ENCODE data around the gene MAP4K4. TPM values are rescaled to one million over a fixed set of nuclear protein-coding genes. Genes with fewer than 3 reads are reported as not detected.

The MAP4K4 gene
- polyA plus RNA-seq, 1 donor (not counting 4 experiments of a cell fraction or from before 2014, with no cell fraction given) = 84.1 TPM

DNA sequence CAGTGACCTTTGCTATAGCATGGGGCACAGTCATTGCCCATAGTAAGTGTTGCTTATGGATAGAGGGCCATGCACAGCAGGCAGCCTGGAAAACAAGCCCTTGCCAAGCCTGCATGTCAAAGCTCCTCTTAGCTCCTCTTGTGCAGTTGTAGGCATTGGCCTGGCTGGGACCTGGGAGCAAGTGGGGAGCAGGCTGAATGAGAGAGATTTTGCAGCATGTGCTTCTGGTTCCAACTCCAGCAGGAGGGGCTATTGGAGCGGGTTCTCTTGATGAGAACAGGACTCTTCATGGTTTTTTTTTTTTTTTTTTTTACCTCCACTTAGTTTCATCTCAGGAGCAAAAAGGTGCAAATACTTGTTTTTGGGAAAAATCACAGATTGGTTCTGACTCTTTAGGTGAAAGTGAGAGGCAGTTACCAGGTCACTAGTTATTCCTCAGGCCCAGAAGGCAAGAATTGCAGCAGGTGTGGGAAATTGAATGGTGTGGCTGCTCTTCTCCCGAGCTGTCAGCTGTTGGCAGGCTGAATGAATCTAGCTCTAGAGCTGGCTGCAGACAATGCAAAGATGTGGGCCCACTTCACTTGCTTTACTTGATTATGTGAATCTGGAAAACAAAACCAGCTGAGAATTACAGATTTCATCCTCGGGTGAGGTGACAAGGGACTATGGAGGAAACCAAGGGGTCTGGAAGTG, 95.9 kb downstream of the MAP4K4 start:
- Histone ChIP-seq H3K4me2 (ENCODE audit: control insufficient read depth, extremely low read depth, insufficient read depth, low read depth, low read length) (no peak overlapping the region), H3K79me2 (ENCODE audit: control insufficient read depth, insufficient read depth, low read length) (peaks cover 90% of the 10 kb centered on the region), H3K4me3 (ENCODE audit: control insufficient read depth in 2 of 3, extremely low read depth in 1 of 3, insufficient read depth in 2 of 3, low read depth in 1 of 3, low read length in 3 of 3) (no peak overlapping the region), H3K27ac (ENCODE audit: control insufficient read depth, insufficient read depth, low read length) (no peak overlapping the region), H3K27me3 (ENCODE audit: control insufficient read depth, extremely low read depth, insufficient read depth, low read length) (no peaks in the 10 kb centered on the region), H3K36me3 (ENCODE audit: control insufficient read depth in 2 of 2, extremely low read depth in 1 of 2, insufficient read depth in 2 of 2, low read length in 2 of 2) (peaks cover 3 to 5% of the 10 kb centered on the region in 2 experiments), H2AFZ (ENCODE audit: control insufficient read depth, low read length) (no peak overlapping the region), H3K4me1 (ENCODE audit: control insufficient read depth, extremely low read depth, insufficient read depth, low read length) (no peaks in the 10 kb centered on the region), H3K9me1 (ENCODE audit: control insufficient read depth, extremely low read depth, insufficient read depth, low read length) (peaks cover 2% of the 10 kb centered on the region), H3K9me3 (ENCODE audit: control insufficient read depth, low read depth, low read length) (no peaks in the 10 kb centered on the region), H4K20me1 (ENCODE audit: control insufficient read depth, extremely low read depth, insufficient read depth, low read length) (peaks cover 4% of the 10 kb centered on the region), H3K9ac (ENCODE audit: control insufficient read depth, extremely low read depth, insufficient read depth, low read length) (no peak overlapping the region)
- no peak for FAIRE-seq
- no peak for DNase-seq (ENCODE audit: low read depth, low spot score)
- dilution Hi-C loops (cut with MboI; ENCODE audit: extremely low pct_ligation_motif_present, low sequenced_read_pairs) = no loop called here
- TF ChIP-seq, protein P1, sequence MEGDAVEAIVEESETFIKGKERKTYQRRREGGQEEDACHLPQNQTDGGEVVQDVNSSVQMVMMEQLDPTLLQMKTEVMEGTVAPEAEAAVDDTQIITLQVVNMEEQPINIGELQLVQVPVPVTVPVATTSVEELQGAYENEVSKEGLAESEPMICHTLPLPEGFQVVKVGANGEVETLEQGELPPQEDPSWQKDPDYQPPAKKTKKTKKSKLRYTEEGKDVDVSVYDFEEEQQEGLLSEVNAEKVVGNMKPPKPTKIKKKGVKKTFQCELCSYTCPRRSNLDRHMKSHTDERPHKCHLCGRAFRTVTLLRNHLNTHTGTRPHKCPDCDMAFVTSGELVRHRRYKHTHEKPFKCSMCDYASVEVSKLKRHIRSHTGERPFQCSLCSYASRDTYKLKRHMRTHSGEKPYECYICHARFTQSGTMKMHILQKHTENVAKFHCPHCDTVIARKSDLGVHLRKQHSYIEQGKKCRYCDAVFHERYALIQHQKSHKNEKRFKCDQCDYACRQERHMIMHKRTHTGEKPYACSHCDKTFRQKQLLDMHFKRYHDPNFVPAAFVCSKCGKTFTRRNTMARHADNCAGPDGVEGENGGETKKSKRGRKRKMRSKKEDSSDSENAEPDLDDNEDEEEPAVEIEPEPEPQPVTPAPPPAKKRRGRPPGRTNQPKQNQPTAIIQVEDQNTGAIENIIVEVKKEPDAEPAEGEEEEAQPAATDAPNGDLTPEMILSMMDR (optimal IDR thresholded peaks at IDR 0.05 in 1 of 3, IDR thresholded peaks at IDR 0.05 in 1 of 3, conservative IDR thresholded peaks at IDR 0.05 in 1 of 3; ENCODE audit: extremely low read depth in 1 of 3, insufficient read depth in 2 of 3, low read length in 3 of 3) = peak in 2 of 3 experiments; percentile 4 to 23
- no peak for TF ChIP-seq EZH2 (IDR thresholded peaks at IDR 0.05; ENCODE audit: low read length)

- FAIRE-seq = no peak
- Histone ChIP-seq H2AFZ (ENCODE audit: control insufficient read depth, low read length) (no peak overlapping the region), H3K4me1 (ENCODE audit: control insufficient read depth, extremely low read depth, insufficient read depth, low read length) (no peaks in the 10 kb centered on the region), H3K27me3 (ENCODE audit: control insufficient read depth, extremely low read depth, insufficient read depth, low read length) (no peaks in the 10 kb centered on the region), H3K4me3 (ENCODE audit: control insufficient read depth in 2 of 3, extremely low read depth in 1 of 3, insufficient read depth in 2 of 3, low read depth in 1 of 3, low read length in 3 of 3) (no peak overlapping the region), H3K27ac (ENCODE audit: control insufficient read depth, insufficient read depth, low read length) (no peak overlapping the region), H3K9me3 (ENCODE audit: control insufficient read depth, low read depth, low read length) (no peaks in the 10 kb centered on the region), H3K9ac (ENCODE audit: control insufficient read depth, extremely low read depth, insufficient read depth, low read length) (no peak overlapping the region), H3K9me1 (ENCODE audit: control insufficient read depth, extremely low read depth, insufficient read depth, low read length) (peaks cover 2% of the 10 kb centered on the region), H4K20me1 (ENCODE audit: control insufficient read depth, extremely low read depth, insufficient read depth, low read length) (peaks cover 4% of the 10 kb centered on the region), H3K79me2 (ENCODE audit: control insufficient read depth, insufficient read depth, low read length) (peaks cover 90% of the 10 kb centered on the region), H3K36me3 (ENCODE audit: control insufficient read depth in 2 of 2, extremely low read depth in 1 of 2, insufficient read depth in 2 of 2, low read length in 2 of 2) (peaks cover 3 to 5% of the 10 kb centered on the region in 2 experiments), H3K4me2 (ENCODE audit: control insufficient read depth, extremely low read depth, insufficient read depth, low read depth, low read length) (no peak overlapping the region)
- TF ChIP-seq, protein P1 (optimal IDR thresholded peaks at IDR 0.05 in 1 of 3, IDR thresholded peaks at IDR 0.05 in 1 of 3, conservative IDR thresholded peaks at IDR 0.05 in 1 of 3; ENCODE audit: extremely low read depth in 1 of 3, insufficient read depth in 2 of 3, low read length in 3 of 3) = no peak
- no peak for TF ChIP-seq EZH2 (IDR thresholded peaks at IDR 0.05; ENCODE audit: low read length)
- no peak for DNase-seq (ENCODE audit: low read depth, low spot score)
- dilution Hi-C loops (cut with MboI; ENCODE audit: extremely low pct_ligation_motif_present, low sequenced_read_pairs) = no loop called here
Measured at GRCh38 chr2:101794141-101794540, 96.6 kb downstream of the MAP4K4 start.
